ENCODE results near the gene NAALADL2.

The NAALADL2 gene

DNA sequence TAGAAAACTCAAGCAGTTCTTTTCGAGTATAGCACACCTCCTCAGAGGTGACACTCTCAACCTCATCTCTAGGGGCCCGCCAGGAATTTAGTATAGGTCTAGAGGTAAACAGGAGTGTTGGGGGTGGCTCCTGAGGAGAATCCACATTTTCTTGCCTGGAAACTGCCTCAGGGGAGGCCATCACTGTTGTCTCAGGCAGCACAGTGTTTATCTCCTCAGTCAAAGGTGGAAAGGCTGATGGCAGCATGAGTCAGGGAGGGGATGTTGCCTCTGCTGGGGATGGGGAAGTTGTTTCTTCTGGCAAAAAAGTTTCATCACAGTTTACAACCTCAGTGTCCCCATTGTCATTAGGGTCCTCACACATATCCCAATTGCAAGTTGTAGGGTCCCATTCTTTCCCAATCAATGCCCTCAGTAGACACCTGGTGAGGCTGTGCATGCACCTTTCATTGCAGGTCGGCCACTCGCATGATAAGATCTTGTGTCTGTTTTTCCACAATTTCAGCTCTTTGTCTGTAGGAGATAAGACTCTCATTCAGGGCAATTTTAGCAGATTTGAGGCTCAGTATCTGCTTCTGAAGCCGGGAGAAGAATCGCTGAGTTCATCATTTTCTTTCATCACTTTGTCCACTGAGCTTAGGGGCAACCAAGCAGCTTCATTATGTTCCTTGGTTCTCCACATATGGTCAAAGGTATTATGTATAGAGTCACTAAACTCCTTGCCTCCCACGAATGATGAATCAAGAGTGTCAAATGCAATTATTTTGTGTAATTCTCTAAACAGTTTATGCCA lies 25.8 kb downstream of the NAALADL2 start:
- DNase-seq (ENCODE audit: low read depth in 2 of 2), result no peak

DNA sequence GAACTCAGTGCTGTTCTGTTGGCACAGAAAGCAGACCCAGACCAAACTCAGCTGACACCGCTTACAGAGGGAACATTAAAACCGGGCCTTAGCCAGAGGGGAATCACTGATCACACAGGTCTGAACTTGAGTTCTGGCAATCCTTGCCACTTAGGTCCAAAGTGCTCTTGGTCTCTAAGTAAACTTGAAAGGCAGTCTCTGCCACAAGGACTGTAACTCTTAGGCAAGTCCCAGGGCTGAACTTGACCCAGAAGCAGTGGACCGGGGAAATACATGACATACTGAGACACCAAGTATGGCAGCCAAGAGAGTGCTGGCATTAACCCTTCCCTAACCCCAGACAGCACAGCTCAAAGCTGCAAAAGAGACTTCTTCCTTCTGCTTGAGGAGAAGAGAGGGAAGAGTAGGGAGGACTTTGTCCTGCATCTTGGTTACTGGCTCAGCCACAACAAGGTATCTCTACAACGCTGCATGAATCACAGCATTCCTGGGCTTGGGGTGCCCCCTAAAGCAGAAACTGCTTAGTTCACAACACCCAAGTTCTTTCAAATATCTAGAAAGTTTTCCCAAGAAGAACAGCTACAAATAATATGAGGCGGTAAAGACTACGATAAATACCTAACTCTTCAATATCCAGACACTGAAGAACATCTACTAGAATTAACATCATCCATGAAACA lies 32.5 kb downstream of the NAALADL2 start:
- no peak for DNase-seq (ENCODE audit: low read depth in 2 of 2)

GRCh38 chr3:174907027-174907426 lies 47.9 kb downstream of the NAALADL2 start:
- DNase-seq (ENCODE audit: low read depth in 2 of 2), result no peak

GRCh38 chr3:174907628-174908407 lies 48.7 kb downstream of the NAALADL2 start:
- DNase-seq (ENCODE audit: low read depth in 2 of 2), result no peak

DNA sequence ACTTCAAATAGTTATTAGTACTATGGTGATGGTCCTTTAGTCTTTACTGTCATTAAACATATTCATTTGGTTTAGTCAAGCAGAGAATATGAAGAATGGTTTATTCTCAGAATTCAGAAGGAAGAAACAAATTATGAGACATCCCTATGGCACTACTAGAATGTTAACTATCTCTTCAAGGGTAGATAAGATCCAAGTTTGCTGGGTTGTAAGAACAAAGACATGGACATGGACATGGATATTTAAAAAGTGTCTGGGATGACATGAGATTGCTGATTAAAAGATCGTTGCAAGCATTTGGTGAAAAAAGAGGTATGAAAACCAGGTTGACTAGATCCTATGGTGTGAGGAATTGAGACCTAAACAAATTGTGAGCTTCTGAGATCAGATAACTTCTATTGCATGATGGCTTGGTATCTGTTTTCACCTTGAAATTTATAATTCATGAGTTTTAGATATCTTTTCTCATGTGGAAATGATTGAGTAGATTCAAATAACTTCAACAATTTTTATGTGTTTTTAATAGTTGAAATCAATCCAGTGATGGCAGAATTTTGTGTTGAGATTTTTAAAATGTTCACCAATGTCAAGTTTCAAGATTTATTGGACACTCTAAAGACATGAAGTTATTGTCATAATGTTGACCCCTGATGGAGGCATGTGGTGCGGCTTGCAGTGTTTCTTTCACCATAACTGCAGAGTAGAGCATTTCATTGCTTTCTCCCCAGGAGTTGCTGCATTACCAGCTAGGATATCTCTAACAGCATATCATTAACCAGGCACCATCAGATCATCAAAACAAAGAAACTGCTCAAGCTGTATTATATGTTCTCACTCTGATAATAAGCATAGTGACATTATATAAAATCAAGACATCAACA lies 72.6 kb downstream of the NAALADL2 start:
- no peak for DNase-seq (ENCODE audit: low read depth in 2 of 2)

DNA sequence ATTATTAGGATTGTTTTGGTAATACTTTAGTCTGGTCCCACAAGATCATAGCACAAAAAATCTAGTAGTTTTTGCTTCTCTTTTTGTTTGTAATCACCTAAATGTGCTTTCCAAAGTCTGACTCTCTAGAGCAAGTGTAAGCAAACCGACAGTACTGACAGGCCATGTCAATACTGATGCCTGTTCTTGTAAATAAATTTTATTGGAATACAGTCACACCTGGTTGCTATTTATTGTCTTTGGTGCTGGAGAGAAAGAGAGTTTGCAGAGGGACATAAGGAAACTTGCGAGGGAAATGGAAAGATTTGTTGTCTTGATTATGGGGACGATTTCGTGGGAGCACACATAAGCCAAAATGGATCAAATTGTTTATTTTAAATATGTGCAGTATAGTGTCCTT lies 77.5 kb downstream of the NAALADL2 start:
- DNase-seq (ENCODE audit: low read depth in 2 of 2), result no peak

GRCh38 chr3:174937478-174937877 lies 78.3 kb downstream of the NAALADL2 start:
- DNase-seq (ENCODE audit: low read depth in 2 of 2), result no peak

- DNase-seq (ENCODE audit: low read depth in 2 of 2), result no peak
Measured at GRCh38 chr3:174938102-174938501, 79.0 kb downstream of the NAALADL2 start.

- no peak for DNase-seq (ENCODE audit: low read depth in 2 of 2)
Measured at GRCh38 chr3:174940151-174940550, 81.0 kb downstream of the NAALADL2 start.

GRCh38 chr3:174945276-174945675 lies 86.1 kb downstream of the NAALADL2 start:
- no peak for DNase-seq (ENCODE audit: low read depth in 2 of 2)

DNA sequence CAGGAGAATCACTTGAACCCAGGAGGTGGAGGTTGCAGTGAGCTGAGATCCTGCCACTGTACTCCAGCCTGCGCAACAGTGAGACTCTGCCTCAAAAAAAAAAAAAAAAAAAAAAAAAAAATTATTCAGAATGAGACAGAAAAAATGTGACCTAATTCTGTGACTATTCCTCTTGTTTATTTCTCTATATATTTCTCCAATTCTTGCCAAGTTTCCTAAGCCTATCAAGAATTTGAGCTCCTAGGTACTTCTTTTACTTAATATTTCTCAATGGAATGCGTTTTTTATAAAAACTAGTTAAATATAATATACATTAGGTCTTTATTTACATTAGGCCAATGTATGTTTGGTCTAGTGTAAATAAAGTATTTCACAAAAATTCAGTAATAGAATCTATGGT lies 86.8 kb downstream of the NAALADL2 start:
- DNase-seq (ENCODE audit: low read depth in 2 of 2), result no peak

- no peak for DNase-seq (ENCODE audit: low read depth in 2 of 2)
Measured at GRCh38 chr3:174949523-174949922, 90.4 kb downstream of the NAALADL2 start.

- no peak for DNase-seq (ENCODE audit: low read depth in 2 of 2)
Measured at GRCh38 chr3:174951034-174951433, 91.9 kb downstream of the NAALADL2 start.

GRCh38 chr3:174951498-174952005 lies 92.4 kb downstream of the NAALADL2 start:
- no peak for DNase-seq (ENCODE audit: low read depth in 2 of 2)

- no peak for DNase-seq (ENCODE audit: low read depth in 2 of 2)
Measured at GRCh38 chr3:174953068-174953467, 93.9 kb downstream of the NAALADL2 start.

- DNase-seq (ENCODE audit: low read depth in 2 of 2), result no peak
Measured at GRCh38 chr3:174955513-174956016, 96.4 kb downstream of the NAALADL2 start.

DNA sequence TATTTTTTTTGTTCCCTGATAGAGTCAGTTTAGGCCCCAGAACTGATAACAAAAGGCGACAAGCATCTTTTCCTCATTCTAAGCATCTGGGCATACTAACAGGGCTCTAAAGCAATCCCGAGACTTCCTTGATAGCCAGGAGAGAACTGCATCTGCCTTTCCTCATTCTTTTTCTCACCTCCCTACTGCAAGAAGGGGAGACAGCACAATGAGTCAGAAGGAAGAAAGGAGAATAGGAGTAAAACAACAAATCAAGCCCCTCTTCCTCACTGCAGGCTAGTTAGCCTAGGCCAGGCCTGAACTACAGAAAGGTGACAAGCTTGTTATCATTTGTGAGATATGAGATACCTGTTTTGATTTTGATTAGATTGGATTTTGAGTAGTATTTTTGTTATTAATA lies 97.9 kb downstream of the NAALADL2 start:
- DNase-seq (ENCODE audit: low read depth in 2 of 2), result no peak

DNA sequence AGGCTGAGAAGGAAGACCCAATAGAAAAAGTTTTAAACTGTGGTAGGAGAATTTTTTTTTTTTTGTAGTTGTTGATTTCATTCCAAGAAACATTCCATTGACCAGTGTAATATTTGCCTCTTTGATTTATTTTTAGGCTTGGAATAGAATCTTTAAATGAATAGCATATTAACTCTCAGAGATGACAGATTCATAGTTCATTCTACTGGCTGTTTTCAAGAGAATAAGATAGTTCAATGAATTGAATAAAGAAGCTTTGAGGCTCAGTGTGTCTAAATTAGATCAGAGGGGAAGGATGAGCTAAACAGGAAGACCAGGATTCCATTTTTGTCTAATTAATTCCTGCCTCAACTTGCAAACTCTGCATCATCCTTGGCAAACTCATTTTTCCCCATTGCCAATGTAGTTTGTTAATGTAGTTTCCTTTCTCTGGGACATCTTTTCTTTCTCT lies 98.4 kb downstream of the NAALADL2 start:
- DNase-seq (ENCODE audit: low read depth in 2 of 2), result no peak

DNA sequence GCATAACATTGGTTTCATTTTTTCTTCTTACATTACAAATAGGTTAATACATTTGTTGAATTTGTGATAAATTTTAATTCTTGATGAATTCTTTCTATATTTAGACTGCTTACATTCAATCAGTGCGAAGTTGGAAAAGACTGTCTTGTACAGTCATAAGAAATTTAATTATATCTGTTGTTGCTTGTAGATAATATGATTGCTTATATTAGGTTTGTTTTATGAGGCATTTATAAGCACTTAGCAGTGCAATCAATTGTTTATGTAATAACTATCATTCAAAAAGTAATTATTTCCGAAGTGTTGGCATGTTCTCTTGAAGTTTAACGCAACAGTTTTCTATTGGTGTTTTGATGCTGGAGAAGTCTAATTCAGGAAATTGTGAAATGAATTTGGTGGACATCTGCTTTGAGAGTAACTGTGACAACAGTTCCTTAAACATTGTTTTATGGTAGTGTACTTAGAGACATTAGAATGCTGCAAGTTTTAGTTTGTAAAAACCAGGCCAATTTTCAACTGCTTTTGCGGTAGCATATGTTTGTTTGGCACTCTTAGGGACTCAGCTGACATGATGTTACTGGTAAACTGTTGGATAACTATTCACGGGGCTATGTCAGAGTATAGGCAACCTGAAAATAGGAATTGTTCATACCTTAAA lies 99.7 kb downstream of the NAALADL2 start:
- DNase-seq (ENCODE audit: low read depth in 2 of 2), result no peak

DNA sequence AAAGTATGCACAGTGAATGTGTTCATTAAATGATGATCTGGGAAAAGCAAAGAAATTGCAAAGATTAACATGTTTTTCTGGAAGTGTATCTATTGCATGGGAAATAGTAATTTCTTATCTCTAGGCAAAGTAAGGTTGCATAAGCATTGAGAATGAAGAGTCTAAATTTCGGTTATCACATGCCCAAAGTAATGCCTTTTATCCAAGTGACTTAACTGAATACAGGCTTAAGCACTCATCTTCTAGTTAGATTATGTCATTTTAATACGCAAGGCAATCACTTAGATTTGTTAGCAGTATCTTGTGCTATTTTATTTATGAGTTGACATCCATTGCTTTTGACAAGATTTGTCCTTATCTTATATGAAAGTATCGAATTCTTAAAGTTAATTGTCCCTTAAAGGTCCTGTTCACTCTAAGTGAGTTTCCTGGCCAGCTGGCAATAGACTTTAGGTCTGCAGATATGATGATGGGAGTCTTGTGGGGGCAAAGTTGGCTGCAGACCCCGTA lies 100.5 kb downstream of the NAALADL2 start:
- DNase-seq (ENCODE audit: low read depth in 2 of 2), result no peak
